ES-I3 (cell line): ENCODE measurements around the gene G6PC3.
A peak's percentile ranks its signal among the peaks of the same experiment; 100 is the strongest.
"Not testable (repeated sequence)": the region's sequence is repeated elsewhere in the genome, so short reads cannot be mapped to it uniquely, and the experiment has no call there.

Source experiments
- H3K36me3 ChIP-seq: 2 replicates; pipeline ENCODE4 v1.6.1; 2013; ENCODE audit warnings: mild to moderate bottlenecking, low read length, control low read depth, moderate library complexity; ENCODE audit not compliant: insufficient read depth
- H3K4me1 ChIP-seq: 2 replicates; pipeline ENCODE4 v1.6.1; 2013; ENCODE audit warnings: mild to moderate bottlenecking, control low read depth, low read length; ENCODE audit not compliant: insufficient read depth
- H3K9ac ChIP-seq: 2 replicates; pipeline ENCODE4 v1.6.1; 2013; ENCODE audit warnings: low read depth, mild to moderate bottlenecking, low read length, moderate library complexity
- H3K9me3 ChIP-seq: 2 replicates; pipeline ENCODE4 v1.6.1; 2013; ENCODE audit warnings: mild to moderate bottlenecking, low read length, moderate library complexity; ENCODE audit not compliant: control insufficient read depth, insufficient read depth

The G6PC3 gene

GRCh38 chr17:44115585-44116415 is 45.3 kb downstream of the G6PC3 start:
- peaks cover 37% of the 10 kb centered on the region for H3K4me1 ChIP-seq
- H3K9ac ChIP-seq, result no peak overlapping the region
- H3K36me3 ChIP-seq, result no peaks in the 10 kb centered on the region
- H3K9me3 ChIP-seq, result no peaks in the 10 kb centered on the region

- Histone ChIP-seq H3K9ac (no peak overlapping the region), H3K36me3 (no peaks in the 10 kb centered on the region), H3K4me1 (peaks cover 42% of the 10 kb centered on the region)
Observed at GRCh38 chr17:44117351-44117750, 46.8 kb downstream of the G6PC3 start.

GRCh38 chr17:44118427-44119050 is 48.0 kb downstream of the G6PC3 start:
- Histone ChIP-seq H3K9me3 (no peaks in the 10 kb centered on the region), H3K4me1 (peaks cover 45% of the 10 kb centered on the region), H3K9ac (no peak overlapping the region), H3K36me3 (no peaks in the 10 kb centered on the region)

More at GRCh38 chr17:44117351-44117750, 46.8 kb downstream of the G6PC3 start:
- H3K9me3 ChIP-seq, result no peaks in the 10 kb centered on the region

GRCh38 chr17:44119062-44119461 is 48.5 kb downstream of the G6PC3 start:
- no peaks in the 10 kb centered on the region for H3K36me3 ChIP-seq
- peaks cover 45% of the 10 kb centered on the region for H3K4me1 ChIP-seq
- H3K9ac ChIP-seq, result no peak overlapping the region
- no peaks in the 10 kb centered on the region for H3K9me3 ChIP-seq

GRCh38 chr17:44119798-44120197 is 49.3 kb downstream of the G6PC3 start:
- H3K9me3 ChIP-seq, result no peaks in the 10 kb centered on the region
- H3K9ac ChIP-seq, result no peak overlapping the region
- H3K36me3 ChIP-seq, result no peaks in the 10 kb centered on the region
- H3K4me1 ChIP-seq, result peaks cover 45% of the 10 kb centered on the region

GRCh38 chr17:44120281-44120680 is 49.7 kb downstream of the G6PC3 start:
- H3K9me3 ChIP-seq, H3K36me3 ChIP-seq, H3K9ac ChIP-seq: not testable (repeated sequence)
- peaks cover 43% of the 10 kb centered on the region for H3K4me1 ChIP-seq

GRCh38 chr17:44120851-44121605 is 50.5 kb downstream of the G6PC3 start:
- no peak overlapping the region for H3K9ac ChIP-seq
- H3K36me3 ChIP-seq, result no peaks in the 10 kb centered on the region
- peaks cover 40% of the 10 kb centered on the region for H3K4me1 ChIP-seq
- no peaks in the 10 kb centered on the region for H3K9me3 ChIP-seq

GRCh38 chr17:44121997-44122815 is 51.7 kb downstream of the G6PC3 start:
- Histone ChIP-seq H3K36me3 (no peaks in the 10 kb centered on the region), H3K9me3 (no peaks in the 10 kb centered on the region), H3K4me1 (peaks cover 39% of the 10 kb centered on the region), H3K9ac (peak overlapping the region; percentile 92)

GRCh38 chr17:44122816-44123355 is 52.4 kb downstream of the G6PC3 start:
- Histone ChIP-seq H3K36me3 (no peaks in the 10 kb centered on the region), H3K9me3 (no peaks in the 10 kb centered on the region), H3K4me1 (peaks cover 32% of the 10 kb centered on the region), H3K9ac (peak overlapping the region; percentile 92)

GRCh38 chr17:44123356-44124117 is 53.0 kb downstream of the G6PC3 start, which contains the start of gene HDAC5:
HDAC5 (minus strand) TSS chr17:44123641; CDS start chr17:44117515, 6,126 bp downstream.
- peak within 1 kb of the TSS; percentile 92 for H3K9ac ChIP-seq
- H3K4me1 ChIP-seq, result peaks cover 27% of the 10 kb centered on the region
- no peaks in the 10 kb centered on the region for H3K36me3 ChIP-seq
- no peaks in the 10 kb centered on the region for H3K9me3 ChIP-seq

- H3K4me1 ChIP-seq, result peaks cover 21% of the 10 kb centered on the region
- H3K36me3 ChIP-seq, result no peaks in the 10 kb centered on the region
- H3K9me3 ChIP-seq, result no peaks in the 10 kb centered on the region
- peak overlapping the region; percentile 80 for H3K9ac ChIP-seq
Observed at GRCh38 chr17:44124118-44124438, 53.5 kb downstream of the G6PC3 start.
